HepG2 (cell line): Measurements from ENCODE around the gene CDH1. TPM values are rescaled to one million over a fixed set of nuclear protein-coding genes. Genes with fewer than 3 reads are reported as not detected.
A peak's percentile ranks its signal among the peaks of the same experiment; 100 is the strongest.

Experiments
- ATAC-seq: fragments of 200-7000 bp; cut with Tn5 transposase; 3 replicates; pipeline ENCODE4 v1.9.1; 2020; ENCODE audit warnings: mild to moderate bottlenecking, moderate library complexity
- BruUV-seq: library from RNA; stranded (reverse); fragments of 400-500 nt; replicated peaks from 2 replicates; lab custom pipeline; 2021; lab: Mats Ljungman, UMichigan
- CTCF ChIA-PET: fragments of 300-600 bp; formaldehyde crosslinking; extraction: SDS; loops from one replicate; lab custom pipeline; 2021; ENCODE audit warnings: low total read pairs, inconsistent platforms, low intra/inter-chr PET ratio; lab: Yijun Ruan, JAX
- POLR2A ChIA-PET: fragments of 350-600 bp; sonication (Branson Sonifier 250); formaldehyde crosslinking; loops from one replicate; lab custom pipeline; 2020; ENCODE audit warnings: antibody characterized with exemption, inconsistent platforms; lab: Yijun Ruan, JAX
- DNase-seq: peaks from one replicate; pipeline ENCODE4 v3.0.0-alpha.2; 2015; ENCODE audit warnings: low spot score
- FAIRE-seq: peaks from 3 replicates; lab custom pipeline; 2011; peaks lifted over from hg19 to GRCh38; lab: Jason Lieb, UNC
- H2AFZ ChIP-seq: one replicate; pipeline ENCODE4 v1.6.1; 2011; ENCODE audit warnings: low read length, inconsistent platforms
- H3K27ac ChIP-seq: fragments of 300-600 bp; 3 replicates; pipeline ENCODE4 v1.8.0; 2011; ENCODE audit warnings: mixed run types, mild to moderate bottlenecking, mixed read lengths, low read length, inconsistent platforms; ENCODE audit not compliant: insufficient read depth; ENCODE audit errors: extremely low read length
- H3K27me3 ChIP-seq, 2 experiments: fragments of 200-600 bp in 1 of 2; 2 replicates in 1 of 2; 3 replicates in 1 of 2; pipeline versions ENCODE4 v1.6.0 to v1.8.0; 2011; ENCODE audit warnings: low read length in 2 of 2, mild to moderate bottlenecking in 2 of 2, moderate library complexity in 2 of 2, inconsistent platforms in 1 of 2; ENCODE audit not compliant: insufficient read depth in 2 of 2, control insufficient read depth in 1 of 2
- H3K36me3 ChIP-seq, 2 experiments: fragments of 200-600 bp in 1 of 2; replicated peaks in 1 of 2; 2 replicates in 1 of 2; 3 replicates in 1 of 2; pipeline versions ENCODE4 v1.5.1 to v1.8.0; 2011; ENCODE audit warnings: low read length in 2 of 2, inconsistent platforms in 1 of 2; ENCODE audit not compliant: insufficient read depth in 2 of 2, control insufficient read depth in 1 of 2
- H3K4me1 ChIP-seq: 2 replicates; pipeline ENCODE4 v1.5.1; 2012; ENCODE audit warnings: low read length, inconsistent platforms; ENCODE audit not compliant: insufficient read depth
- H3K4me2 ChIP-seq: 2 replicates; pipeline ENCODE4 v1.6.0; 2011; ENCODE audit warnings: low read depth, low read length, inconsistent platforms
- H3K4me3 ChIP-seq, 3 experiments: fragments of 200-600 bp in 1 of 3; sonication (generic), shearing (Covaris generic) in 1 of 3; replicated peaks in 1 of 3; 2 replicates each; pipeline ENCODE4 v1.5.1; 2011 to 2016; ENCODE audit warnings: low read length in 3 of 3, inconsistent platforms in 2 of 3, low read depth in 2 of 3, mild to moderate bottlenecking in 2 of 3, control low read depth in 1 of 3, mixed read lengths in 1 of 3; ENCODE audit not compliant: insufficient read depth in 1 of 3
- H3K79me2 ChIP-seq: one replicate; pipeline ENCODE4 v1.6.1; 2011; ENCODE audit warnings: low read length, inconsistent platforms; ENCODE audit not compliant: insufficient read depth
- H3K9ac ChIP-seq: 2 replicates; pipeline ENCODE4 v1.6.0; 2011; ENCODE audit warnings: mild to moderate bottlenecking, low read depth, low read length, inconsistent platforms; ENCODE audit not compliant: insufficient read depth
- H3K9me3 ChIP-seq: 2 replicates; pipeline ENCODE4 v1.5.1; 2012; ENCODE audit warnings: mild to moderate bottlenecking, low read length
- H4K20me1 ChIP-seq: 2 replicates; pipeline ENCODE4 v1.6.0; 2011; ENCODE audit warnings: inconsistent platforms, mild to moderate bottlenecking, low read length, moderate library complexity; ENCODE audit not compliant: insufficient read depth
- BCL6 ChIP-seq: IDR thresholded peaks from 2 replicates; pipeline ENCODE4 v1.6.1; 2016; ENCODE audit warnings: missing genetic modification reagents, missing compliant biosample characterization
- BRD4 ChIP-seq: sonication (generic); formaldehyde crosslinking; IDR thresholded peaks from 2 replicates; pipeline ENCODE4 v1.4.0; 2020; ENCODE audit warnings: missing genetic modification reagents
- CBX1 ChIP-seq: IDR thresholded peaks from one replicate; pipeline ENCODE4 v1.6.1; 2016; ENCODE audit warnings: antibody characterized with exemption, low read depth
- EEA1 ChIP-seq: sonication (generic); formaldehyde crosslinking; IDR thresholded peaks from 2 replicates; pipeline ENCODE4 v1.5.1; 2020; ENCODE audit warnings: mild to moderate bottlenecking, missing genetic modification reagents, borderline replicate concordance
- HNRNPLL ChIP-seq: fragments of 200-400 bp; formaldehyde crosslinking; IDR thresholded peaks from 2 replicates; pipeline ENCODE4 v1.6.1; 2017; ENCODE audit warnings: mild to moderate bottlenecking, low read depth, low read length; ENCODE audit not compliant: poor library complexity, severe bottlenecking
- HOXA7 ChIP-seq: sonication (generic); formaldehyde crosslinking; IDR thresholded peaks from 2 replicates; pipeline ENCODE4 v1.8.1; 2022; ENCODE audit warnings: mild to moderate bottlenecking, missing genetic modification reagents, moderate library complexity
- KLF13 ChIP-seq: sonication (generic); formaldehyde crosslinking; IDR thresholded peaks from 2 replicates; pipeline ENCODE4 v1.4.0; 2020; ENCODE audit warnings: mild to moderate bottlenecking, missing genetic modification reagents
- MAFK ChIP-seq, 2 experiments: IDR thresholded peaks in 1 of 2; conservative IDR thresholded peaks in 1 of 2; 2 replicates each; pipeline ENCODE4 v1.6.1; 2011; ENCODE audit warnings: improper control_type of control experiment in 2 of 2, low read length in 2 of 2
- MBD4 ChIP-seq: IDR thresholded peaks from 2 replicates; pipeline ENCODE4 v1.6.1; 2012; ENCODE audit warnings: low read length, inconsistent platforms, borderline replicate concordance
- NR2F6 ChIP-seq, 2 experiments: IDR thresholded peaks; 2 replicates each; pipeline ENCODE4 v1.6.1; 2016; ENCODE audit warnings: antibody characterized with exemption in 1 of 2, mild to moderate bottlenecking in 1 of 2
- RCOR2 ChIP-seq: IDR thresholded peaks from 2 replicates; pipeline ENCODE4 v1.6.1; 2016; ENCODE audit warnings: missing biosample characterization, missing genetic modification reagents
- REL ChIP-seq: sonication (generic); formaldehyde crosslinking; conservative IDR thresholded peaks from 2 replicates; pipeline ENCODE4 v1.8.0; 2022; ENCODE audit warnings: mild to moderate bottlenecking, missing genetic modification reagents, moderate library complexity
- SMARCC2 ChIP-seq: fragments of 450-650 bp; IDR thresholded peaks from 2 replicates; pipeline ENCODE4 v1.6.1; 2017; ENCODE audit warnings: antibody characterized with exemption, mild to moderate bottlenecking
- SOX5 ChIP-seq: IDR thresholded peaks from 2 replicates; pipeline ENCODE4 v1.6.1; 2016; ENCODE audit warnings: borderline replicate concordance
- SP4 ChIP-seq: sonication (generic); formaldehyde crosslinking; IDR thresholded peaks from 2 replicates; pipeline ENCODE4 v1.8.1; 2023; ENCODE audit warnings: mild to moderate bottlenecking, missing genetic modification reagents
- TAF15 ChIP-seq: fragments of 200-400 bp; formaldehyde crosslinking; IDR thresholded peaks from one replicate; pipeline ENCODE4 v1.6.1; 2018; ENCODE audit warnings: mild to moderate bottlenecking, low read depth, low read length; ENCODE audit not compliant: poor library complexity, severe bottlenecking
- ZNF839 ChIP-seq: sonication (generic); formaldehyde crosslinking; IDR thresholded peaks from 2 replicates; pipeline ENCODE4 v1.4.0; 2020; ENCODE audit warnings: missing genetic modification reagents, mild to moderate bottlenecking, borderline replicate concordance
- WGBS: methylation state at CpG from one replicate; pipeline ENCODE4 v1.1.6; 2017; ENCODE audit warnings: low lambda C conversion rate; 5-methylcytosine and 5-hydroxymethylcytosine counted together
- in situ Hi-C: cut with HindIII; loops from 2 replicates; pipeline ENCODE4 v1.10.0; 2017; ENCODE audit warnings: low pct_unique_long_range_greater_than_20kb; ENCODE audit not compliant: extremely low pct_ligation_motif_present
- intact Hi-C: fragments of 100-400 bp; cut with micrococcal nuclease; formaldehyde crosslinking; loops from one replicate; pipeline ENCODE4 v1.10.0; 2022; ENCODE audit not compliant: unreplicated experiment
- polyA plus RNA-seq, 8 experiments: library from polyadenylated mRNA; depleted of rRNA in 3 of 8; stranded (reverse) in 7 of 8; unstranded in 1 of 8; fragments of >200 nt; fragmentation: Illumina TruSeq in 4 of 8; extraction: Trizol in 4 of 8; gene quantifications; 2 replicates each; pipeline versions ENCODE4 v1.2.1 to v1.2.3, GENCODE V29; 2011 to 2016; ENCODE audit warnings: low read depth in 4 of 8, missing spikeins in 1 of 8, mixed read lengths in 1 of 8; ENCODE audit not compliant: insufficient read depth in 1 of 8
- total RNA-seq, 5 experiments: library from RNA; depleted of rRNA; stranded (reverse); fragments of >200 nt; fragmentation: Illumina TruSeq; extraction: Trizol; gene quantifications; 2 replicates each; pipeline ENCODE4 v1.2.3, GENCODE V29; 2016; ENCODE audit warnings: low read depth in 1 of 5
- TF ChIP-seq, protein P1 (sequence below): sonication (generic); formaldehyde crosslinking; IDR thresholded peaks from 2 replicates; pipeline ENCODE4 v1.8.1; 2023; ENCODE audit warnings: mild to moderate bottlenecking, missing genetic modification reagents
- TF ChIP-seq, protein P2 (sequence below): IDR thresholded peaks from 2 replicates; pipeline ENCODE4 v1.6.1; 2016

Gene CDH1
- total and polyA plus RNA-seq, 2 of the 13 experiments (the other 11 are each of a cell fraction or from before 2014, with no cell fraction given), result 0.95 to 9.8 TPM

DNA sequence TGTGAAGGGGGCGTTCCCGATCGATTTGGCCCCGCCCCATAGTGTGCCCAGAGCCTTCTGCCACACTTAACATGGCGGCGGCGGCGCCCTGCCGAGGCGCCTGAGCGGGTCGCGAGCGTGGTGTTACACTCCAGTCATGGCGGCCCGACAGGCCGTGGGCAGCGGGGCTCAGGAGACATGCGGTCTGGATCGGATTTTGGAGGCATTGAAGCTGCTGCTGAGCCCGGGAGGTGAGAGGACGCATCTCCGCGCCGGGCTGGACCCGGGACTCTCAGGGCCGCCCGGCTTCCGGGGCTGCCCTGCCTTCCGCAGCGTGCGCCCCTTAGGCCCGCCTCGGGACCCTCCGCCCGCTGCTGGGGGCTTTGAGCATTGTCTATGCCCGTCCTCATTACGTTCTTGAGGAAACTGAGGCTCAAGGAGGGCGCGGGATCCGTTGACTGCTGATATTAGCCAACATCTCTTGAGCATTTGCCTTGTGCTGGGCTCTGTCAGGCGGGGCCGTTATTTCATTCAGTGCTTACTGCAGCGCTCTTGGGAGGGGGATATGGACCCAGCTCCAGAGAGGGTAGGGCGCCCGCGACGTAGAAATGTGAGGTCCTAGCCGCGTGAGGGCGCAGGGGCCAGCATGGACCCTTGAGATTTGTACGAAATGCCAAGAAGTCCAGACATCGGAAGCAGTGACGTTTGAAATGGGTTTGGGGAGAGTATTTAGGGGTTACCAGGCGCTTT, 106.6 kb downstream of the CDH1 start, which contains the start of gene TANGO6:
TSS of gene TANGO6 (plus strand) at position 50 of the 729 bp plus-strand sequence. CDS start at position 137, 87 bp downstream.
- Histone ChIP-seq H2AFZ (peak within 1 kb of the TSS; percentile 69), H3K36me3 (no peaks in the 10 kb centered on the region), H4K20me1 (no peaks in the 10 kb centered on the region), H3K4me1 (peaks cover 27% of the 10 kb centered on the region), H3K9me3 (no peaks in the 10 kb centered on the region), H3K4me2 (peak within 1 kb of the TSS; percentile 91), H3K27ac (peak within 1 kb of the TSS; percentile 87), H3K27me3 (no peaks in the 10 kb centered on the region; a peak in 2 of 5 replicates), H3K9ac (peak within 1 kb of the TSS; percentile 91), H3K79me2 (no peaks in the 10 kb centered on the region), H3K4me3 (peak within 1 kb of the TSS; percentile 75 to 97 (median 91))
- ATAC-seq (peak; percentile 97), DNase-seq (peak; percentile 85), FAIRE-seq (peak; percentile 55)
- ChIA-PET POLR2A (interaction anchor here (0.6 to 2.1 kb wide), 9 partner anchors 10 to 315 kb away, joined by 3 to 7 read pairs (median 4); partner anchors contain the start of genes CHTF8 and UTP4), CTCF (interaction anchor here (0.7 to 1.7 kb wide), 6 partner anchors 95 to 315 kb away, joined by 3 to 6 read pairs (median 4); no protein-coding TSS in a partner anchor)
- TSS peak; percentile 74 for BruUV-seq
- under 1% methylated on average over 32 of the region's 55 CpGs for WGBS
- in situ Hi-C loops, result loop anchor here (5.0 kb wide), 1 partner anchor 279 kb away; no protein-coding TSS in a partner anchor
- intact Hi-C loops, result loop anchor here (1.0 to 10.0 kb wide), 2 partner anchors 139 to 151 kb away; no protein-coding TSS in a partner anchor
- TF ChIP-seq TAF15, result no peak
- 0 out of 2 replicates have a peak, but pooled peaks have one; percentile 69 for TF ChIP-seq EEA1
- peak; percentile 47 for TF ChIP-seq CBX1
- peak; percentile 63; the same call in 1 of the 2 replicates for TF ChIP-seq REL (CRISPR knock-in tag)
- TF ChIP-seq BCL6 (CRISPR knock-in tag), result peak; percentile 52; the same call in 1 of the 2 replicates
- no peak for TF ChIP-seq SMARCC2
- TF ChIP-seq, protein P1, sequence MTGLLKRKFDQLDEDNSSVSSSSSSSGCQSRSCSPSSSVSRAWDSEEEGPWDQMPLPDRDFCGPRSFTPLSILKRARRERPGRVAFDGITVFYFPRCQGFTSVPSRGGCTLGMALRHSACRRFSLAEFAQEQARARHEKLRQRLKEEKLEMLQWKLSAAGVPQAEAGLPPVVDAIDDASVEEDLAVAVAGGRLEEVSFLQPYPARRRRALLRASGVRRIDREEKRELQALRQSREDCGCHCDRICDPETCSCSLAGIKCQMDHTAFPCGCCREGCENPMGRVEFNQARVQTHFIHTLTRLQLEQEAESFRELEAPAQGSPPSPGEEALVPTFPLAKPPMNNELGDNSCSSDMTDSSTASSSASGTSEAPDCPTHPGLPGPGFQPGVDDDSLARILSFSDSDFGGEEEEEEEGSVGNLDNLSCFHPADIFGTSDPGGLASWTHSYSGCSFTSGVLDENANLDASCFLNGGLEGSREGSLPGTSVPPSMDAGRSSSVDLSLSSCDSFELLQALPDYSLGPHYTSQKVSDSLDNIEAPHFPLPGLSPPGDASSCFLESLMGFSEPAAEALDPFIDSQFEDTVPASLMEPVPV (CRISPR knock-in tag), result peak; percentile 90; the same call in 1 of the 2 replicates
- no peak for TF ChIP-seq KLF13 (CRISPR knock-in tag)
- peak; percentile 12; the same call in 1 of the 2 replicates for TF ChIP-seq SOX5 (CRISPR knock-in tag)
- TF ChIP-seq, protein P2, sequence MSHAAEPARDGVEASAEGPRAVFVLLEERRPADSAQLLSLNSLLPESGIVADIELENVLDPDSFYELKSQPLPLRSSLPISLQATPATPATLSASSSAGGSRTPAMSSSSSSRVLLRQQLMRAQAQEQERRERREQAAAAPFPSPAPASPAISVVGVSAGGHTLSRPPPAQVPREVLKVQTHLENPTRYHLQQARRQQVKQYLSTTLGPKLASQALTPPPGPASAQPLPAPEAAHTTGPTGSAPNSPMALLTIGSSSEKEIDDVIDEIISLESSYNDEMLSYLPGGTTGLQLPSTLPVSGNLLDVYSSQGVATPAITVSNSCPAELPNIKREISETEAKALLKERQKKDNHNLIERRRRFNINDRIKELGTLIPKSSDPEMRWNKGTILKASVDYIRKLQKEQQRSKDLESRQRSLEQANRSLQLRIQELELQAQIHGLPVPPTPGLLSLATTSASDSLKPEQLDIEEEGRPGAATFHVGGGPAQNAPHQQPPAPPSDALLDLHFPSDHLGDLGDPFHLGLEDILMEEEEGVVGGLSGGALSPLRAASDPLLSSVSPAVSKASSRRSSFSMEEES (CRISPR knock-in tag), result 0 out of 2 replicates have a peak, but pooled peaks have one; percentile 42
- TF ChIP-seq NR2F6 (IDR thresholded peaks at IDR 0.05), result no peak
- TF ChIP-seq NR2F6 (CRISPR knock-in tag; IDR thresholded peaks at IDR 0.05), result peak; percentile 19; the same call in 1 of the 2 replicates
- TF ChIP-seq MAFK (conservative IDR thresholded peaks at IDR 0.05 in 1 of 2, IDR thresholded peaks at IDR 0.05 in 1 of 2; ENCODE audit: low read length in 2 of 2), result no peak
- peak; percentile 80; the same call in 1 of the 2 replicates for TF ChIP-seq ZNF839 (CRISPR knock-in tag)
- peak; percentile 81 for TF ChIP-seq SP4 (CRISPR knock-in tag)
- no peak for TF ChIP-seq RCOR2 (CRISPR knock-in tag)
- no peak for TF ChIP-seq HOXA7 (CRISPR knock-in tag)
- TF ChIP-seq MBD4, result no peak
- TF ChIP-seq BRD4 (CRISPR knock-in tag), result no peak
- peak; percentile 85 for TF ChIP-seq HNRNPLL
